Measurements from ENCODE around the gene KNCN. TPM values are rescaled to one million over a fixed set of nuclear protein-coding genes. Genes with fewer than 3 reads are reported as not detected.

Gene KNCN
- total RNA-seq, 2 donors from 2014 or later: not detected

- ATAC-seq (ENCODE audit: insufficient number of reproducible peaks, low FRiP score, low read depth): no peak
- no peak overlapping the region for H3K4me3 ChIP-seq
- no peaks in the 10 kb centered on the region for H3K36me3 ChIP-seq
- no peak overlapping the region for H3K27ac ChIP-seq
- no peaks in the 10 kb centered on the region for H3K9me3 ChIP-seq
- TF ChIP-seq, protein P1, sequence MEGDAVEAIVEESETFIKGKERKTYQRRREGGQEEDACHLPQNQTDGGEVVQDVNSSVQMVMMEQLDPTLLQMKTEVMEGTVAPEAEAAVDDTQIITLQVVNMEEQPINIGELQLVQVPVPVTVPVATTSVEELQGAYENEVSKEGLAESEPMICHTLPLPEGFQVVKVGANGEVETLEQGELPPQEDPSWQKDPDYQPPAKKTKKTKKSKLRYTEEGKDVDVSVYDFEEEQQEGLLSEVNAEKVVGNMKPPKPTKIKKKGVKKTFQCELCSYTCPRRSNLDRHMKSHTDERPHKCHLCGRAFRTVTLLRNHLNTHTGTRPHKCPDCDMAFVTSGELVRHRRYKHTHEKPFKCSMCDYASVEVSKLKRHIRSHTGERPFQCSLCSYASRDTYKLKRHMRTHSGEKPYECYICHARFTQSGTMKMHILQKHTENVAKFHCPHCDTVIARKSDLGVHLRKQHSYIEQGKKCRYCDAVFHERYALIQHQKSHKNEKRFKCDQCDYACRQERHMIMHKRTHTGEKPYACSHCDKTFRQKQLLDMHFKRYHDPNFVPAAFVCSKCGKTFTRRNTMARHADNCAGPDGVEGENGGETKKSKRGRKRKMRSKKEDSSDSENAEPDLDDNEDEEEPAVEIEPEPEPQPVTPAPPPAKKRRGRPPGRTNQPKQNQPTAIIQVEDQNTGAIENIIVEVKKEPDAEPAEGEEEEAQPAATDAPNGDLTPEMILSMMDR (IDR thresholded peaks at IDR 0.05): no peak
- H3K4me1 ChIP-seq (ENCODE audit: control insufficient read depth in 1 of 2, low read depth in 2 of 2): peaks cover 4 to 13% of the 10 kb centered on the region in 2 donors
- H3K27me3 ChIP-seq (replicated peaks; ENCODE audit: insufficient read depth): no peaks in the 10 kb centered on the region
- DNase-seq (ENCODE audit: low spot score): no peak
Observed at GRCh38 chr1:46524843-46525242, 26.6 kb downstream of the KNCN start.

- DNase-seq (ENCODE audit: low spot score) (no peak), ATAC-seq (ENCODE audit: insufficient number of reproducible peaks, low FRiP score, low read depth) (no peak)
- no peaks in the 10 kb centered on the region for H3K36me3 ChIP-seq
- H3K9me3 ChIP-seq: no peaks in the 10 kb centered on the region
- H3K4me3 ChIP-seq: no peak overlapping the region
- TF ChIP-seq, protein P1 (IDR thresholded peaks at IDR 0.05): no peak
- no peaks in the 10 kb centered on the region for H3K27me3 ChIP-seq (replicated peaks; ENCODE audit: insufficient read depth)
- H3K27ac ChIP-seq: no peak overlapping the region
- H3K4me1 ChIP-seq (ENCODE audit: control insufficient read depth in 1 of 2, low read depth in 2 of 2): peaks cover 4 to 13% of the 10 kb centered on the region in 2 donors
Observed at GRCh38 chr1:46523496-46524353, 27.7 kb downstream of the KNCN start.

- Histone ChIP-seq H3K4me3 (no peak overlapping the region), H3K27me3 (replicated peaks; ENCODE audit: insufficient read depth) (no peaks in the 10 kb centered on the region), H3K9me3 (no peaks in the 10 kb centered on the region), H3K36me3 (no peaks in the 10 kb centered on the region), H3K27ac (no peak overlapping the region), H3K4me1 (ENCODE audit: control insufficient read depth in 1 of 2, low read depth in 2 of 2) (peaks cover 4 to 13% of the 10 kb centered on the region in 2 donors)
- DNase-seq (ENCODE audit: low spot score): no peak
- ATAC-seq (ENCODE audit: insufficient number of reproducible peaks, low FRiP score, low read depth): no peak
- TF ChIP-seq, protein P1 (IDR thresholded peaks at IDR 0.05): no peak
Observed at GRCh38 chr1:46522969-46523320, 28.5 kb downstream of the KNCN start.

DNA sequence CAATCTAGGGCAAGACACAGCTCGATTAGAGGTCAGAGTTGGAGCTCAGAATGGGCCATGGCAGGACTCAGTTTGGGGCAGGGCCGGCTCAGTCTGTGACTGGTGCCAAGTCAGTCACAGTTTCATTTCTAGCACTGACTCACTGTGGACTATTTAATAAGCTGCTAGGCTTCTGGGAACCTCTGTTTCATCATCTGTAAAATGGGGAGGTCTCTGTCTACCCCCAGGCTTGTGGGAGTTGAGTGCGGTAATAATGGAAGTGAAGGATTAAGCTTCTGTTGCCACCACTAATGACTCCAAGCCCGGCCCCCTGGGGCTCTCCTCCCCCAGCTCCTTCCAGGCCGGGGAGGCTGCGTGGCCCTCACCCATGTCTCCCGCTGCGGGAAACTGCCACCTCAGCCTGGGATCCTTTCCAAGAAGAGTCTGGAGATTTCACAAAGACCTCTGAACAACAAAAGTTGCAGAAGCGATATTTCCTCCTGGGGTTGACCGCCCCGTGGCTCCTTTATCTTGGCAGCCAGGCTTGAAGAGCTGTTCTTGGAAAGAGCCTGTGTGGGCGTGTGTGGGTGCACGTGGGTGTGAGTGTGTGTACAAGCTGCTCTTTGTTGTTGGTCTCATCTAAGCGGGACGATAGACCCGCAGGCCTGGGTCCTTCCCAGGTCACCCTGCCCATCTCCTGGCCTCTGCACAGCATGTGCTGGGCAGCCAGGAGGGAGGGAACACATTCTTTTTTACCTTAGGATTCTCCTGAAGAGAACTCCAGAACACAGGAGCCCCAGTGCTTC lies 29.1 kb downstream of the KNCN start:
- H3K4me1 ChIP-seq (ENCODE audit: control insufficient read depth in 1 of 2, low read depth in 2 of 2): peaks cover 4 to 13% of the 10 kb centered on the region in 2 donors
- DNase-seq (ENCODE audit: low spot score) (no peak), ATAC-seq (ENCODE audit: insufficient number of reproducible peaks, low FRiP score, low read depth) (peak; percentile 27)
- TF ChIP-seq, protein P1 (IDR thresholded peaks at IDR 0.05): no peak
- H3K27me3 ChIP-seq (replicated peaks; ENCODE audit: insufficient read depth): no peaks in the 10 kb centered on the region
- no peak overlapping the region for H3K4me3 ChIP-seq
- H3K9me3 ChIP-seq: no peaks in the 10 kb centered on the region
- no peaks in the 10 kb centered on the region for H3K36me3 ChIP-seq
- peak overlapping the region in 1 of 2 donors; percentile 10 for H3K27ac ChIP-seq

DNA sequence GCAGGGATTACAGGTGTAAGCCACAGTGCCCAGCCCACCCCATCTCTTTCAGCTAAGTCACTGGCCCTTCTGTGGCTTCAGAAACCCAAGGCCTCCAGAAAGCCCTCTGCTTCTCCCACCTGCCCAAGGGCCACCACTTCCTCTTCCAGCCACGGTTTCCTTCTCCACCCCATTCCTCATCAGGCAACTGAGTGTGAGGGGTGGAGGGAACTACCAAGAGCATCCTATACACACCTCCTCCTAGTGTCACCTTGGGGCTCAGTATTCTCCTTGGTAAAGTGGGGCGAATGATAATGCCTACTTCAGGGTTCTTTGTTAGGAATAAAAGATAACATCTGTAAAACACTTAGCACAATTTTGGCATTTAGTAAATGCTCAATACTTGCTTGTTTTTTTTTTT lies 30.0 kb downstream of the KNCN start:
- no peak for DNase-seq (ENCODE audit: low spot score)
- no peaks in the 10 kb centered on the region for H3K36me3 ChIP-seq
- peak overlapping the region in 1 of 2 donors; percentile 10 for H3K27ac ChIP-seq
- H3K4me3 ChIP-seq: no peak overlapping the region
- H3K4me1 ChIP-seq (ENCODE audit: control insufficient read depth in 1 of 2, low read depth in 2 of 2): peaks cover 4 to 13% of the 10 kb centered on the region in 2 donors
- no peaks in the 10 kb centered on the region for H3K9me3 ChIP-seq
- TF ChIP-seq, protein P1 (IDR thresholded peaks at IDR 0.05): no peak
- H3K27me3 ChIP-seq (replicated peaks; ENCODE audit: insufficient read depth): no peaks in the 10 kb centered on the region
- ATAC-seq (ENCODE audit: insufficient number of reproducible peaks, low FRiP score, low read depth): no peak

Data from thoracic aorta (tissue), 2 donors.